Measurements from ENCODE around the gene CDK11B. TPM values are rescaled to one million over a fixed set of nuclear protein-coding genes. Genes with fewer than 3 reads are reported as not detected.

Gene CDK11B
- total RNA-seq, 1 donor from 2014 or later: 12.6 TPM

DNA sequence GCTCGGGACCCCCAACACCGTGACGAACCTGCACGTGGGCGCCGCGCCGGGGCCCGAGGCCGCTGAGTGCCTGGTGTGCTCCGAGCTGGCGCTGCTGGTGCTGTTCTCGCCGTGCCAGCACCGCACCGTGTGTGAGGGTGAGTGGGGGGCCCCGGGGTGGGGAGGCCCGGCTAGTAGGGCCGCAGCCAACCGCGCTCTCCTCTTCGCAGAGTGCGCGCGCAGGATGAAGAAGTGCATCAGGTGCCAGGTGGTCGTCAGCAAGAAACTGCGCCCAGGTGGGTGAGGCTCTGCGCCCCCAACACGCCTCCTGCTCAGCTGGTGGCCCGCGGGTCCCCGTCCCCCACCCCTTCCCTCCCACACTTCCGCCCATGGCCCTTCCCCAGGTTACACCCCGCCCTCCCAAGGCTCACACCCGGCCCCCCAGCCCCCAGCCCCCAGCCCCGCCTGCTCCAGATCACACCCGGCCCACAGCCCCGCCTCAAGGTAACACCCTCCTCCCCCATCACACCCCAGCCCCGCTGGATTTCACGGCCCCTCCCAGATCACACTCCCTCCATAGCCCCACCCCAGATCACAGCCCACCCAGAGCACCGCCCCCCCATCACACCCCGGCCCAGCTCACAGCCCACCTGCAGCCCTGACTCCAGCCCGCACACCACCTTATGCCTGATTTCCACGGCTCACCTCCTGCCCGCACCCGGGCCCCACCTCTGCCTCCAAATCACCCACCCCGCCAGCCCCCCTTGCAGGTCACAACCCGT lies 29.2 kb downstream of the CDK11B start:
- TF ChIP-seq EZH2 (IDR thresholded peaks at IDR 0.05) (no peak), EZH2phosphoT487 (IDR thresholded peaks at IDR 0.05) (no peak)
- TF ChIP-seq, protein P1, sequence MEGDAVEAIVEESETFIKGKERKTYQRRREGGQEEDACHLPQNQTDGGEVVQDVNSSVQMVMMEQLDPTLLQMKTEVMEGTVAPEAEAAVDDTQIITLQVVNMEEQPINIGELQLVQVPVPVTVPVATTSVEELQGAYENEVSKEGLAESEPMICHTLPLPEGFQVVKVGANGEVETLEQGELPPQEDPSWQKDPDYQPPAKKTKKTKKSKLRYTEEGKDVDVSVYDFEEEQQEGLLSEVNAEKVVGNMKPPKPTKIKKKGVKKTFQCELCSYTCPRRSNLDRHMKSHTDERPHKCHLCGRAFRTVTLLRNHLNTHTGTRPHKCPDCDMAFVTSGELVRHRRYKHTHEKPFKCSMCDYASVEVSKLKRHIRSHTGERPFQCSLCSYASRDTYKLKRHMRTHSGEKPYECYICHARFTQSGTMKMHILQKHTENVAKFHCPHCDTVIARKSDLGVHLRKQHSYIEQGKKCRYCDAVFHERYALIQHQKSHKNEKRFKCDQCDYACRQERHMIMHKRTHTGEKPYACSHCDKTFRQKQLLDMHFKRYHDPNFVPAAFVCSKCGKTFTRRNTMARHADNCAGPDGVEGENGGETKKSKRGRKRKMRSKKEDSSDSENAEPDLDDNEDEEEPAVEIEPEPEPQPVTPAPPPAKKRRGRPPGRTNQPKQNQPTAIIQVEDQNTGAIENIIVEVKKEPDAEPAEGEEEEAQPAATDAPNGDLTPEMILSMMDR (IDR thresholded peaks at IDR 0.05): no peak

DNA sequence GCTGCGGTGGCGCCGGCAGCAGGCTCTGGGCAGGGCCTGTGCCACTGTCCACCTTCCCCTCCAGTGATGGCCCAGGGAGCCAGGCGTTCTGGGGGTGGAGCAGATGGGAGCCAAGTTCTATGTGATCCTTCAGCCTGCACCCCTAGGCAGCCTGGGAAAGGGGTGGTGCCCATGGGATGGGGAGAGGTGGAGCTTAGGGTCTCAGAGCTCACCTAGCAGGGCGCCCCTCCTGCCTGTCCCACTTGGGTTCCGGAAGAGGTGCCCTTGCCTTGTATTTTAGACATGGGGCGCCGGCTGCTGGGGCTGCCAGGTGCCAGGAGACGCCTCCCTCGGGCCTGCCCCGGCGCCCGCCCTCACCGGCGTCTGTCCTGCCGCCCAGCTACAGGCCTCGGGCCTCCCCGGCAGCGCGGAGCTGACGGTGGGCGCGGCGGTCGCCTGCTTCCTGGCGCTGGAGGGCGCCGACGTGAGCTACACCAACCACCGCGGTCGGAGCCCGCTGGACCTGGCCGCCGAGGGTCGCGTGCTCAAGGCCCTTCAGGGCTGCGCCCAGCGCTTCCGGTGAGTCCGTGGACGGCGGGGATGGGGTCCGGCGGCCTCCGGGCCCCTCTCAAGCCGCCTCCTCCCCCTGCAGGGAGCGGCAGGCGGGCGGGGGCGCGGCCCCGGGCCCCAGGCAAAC lies 29.9 kb downstream of the CDK11B start:
- no peak overlapping the region for H3K4me2 ChIP-seq
- H3K4me1 ChIP-seq: peaks cover 4% of the 10 kb centered on the region
- H3K36me3 Mint-ChIP-seq: no peaks in the 10 kb centered on the region
- H3K9me3 Mint-ChIP-seq: no peaks in the 10 kb centered on the region
- peaks cover 6% of the 10 kb centered on the region for H3K27me3 Mint-ChIP-seq (ENCODE audit: insufficient read depth, low read depth)
- no peak for TF ChIP-seq EZH2phosphoT487 (IDR thresholded peaks at IDR 0.05)
- TF ChIP-seq, protein P1 (IDR thresholded peaks at IDR 0.05): no peak
- TF ChIP-seq EZH2 (IDR thresholded peaks at IDR 0.05): no peak
- no peak overlapping the region for H3K9ac ChIP-seq
- H3K4me1 Mint-ChIP-seq: peaks cover 2% of the 10 kb centered on the region
- no peak overlapping the region for H3K4me3 Mint-ChIP-seq
- no peak overlapping the region for H3K27ac Mint-ChIP-seq
- no peak overlapping the region for H2AFZ ChIP-seq (replicated peaks)
- peaks cover 14% of the 10 kb centered on the region for H4K20me1 ChIP-seq (ENCODE audit: low read depth)
- H3K79me2 ChIP-seq (ENCODE audit: low read depth): no peaks in the 10 kb centered on the region
- H3K36me3 ChIP-seq: no peaks in the 10 kb centered on the region
- H3K9me3 ChIP-seq (ENCODE audit: low read depth): no peaks in the 10 kb centered on the region
- H3K4me3 ChIP-seq: no peak overlapping the region
- peaks cover 38% of the 10 kb centered on the region for H3K27me3 ChIP-seq
- H3K27ac ChIP-seq: no peak overlapping the region
- DNase-seq (ENCODE audit: low spot score): peak; percentile 44
- peaks cover 4% of the 10 kb centered on the region for H3F3A ChIP-seq (ENCODE audit: low read depth)

More for the DNA sequence above, 29.2 kb downstream of the CDK11B start:
- no peak overlapping the region for H2AFZ ChIP-seq (replicated peaks)
- no peak overlapping the region for H3K4me3 Mint-ChIP-seq
- H3K27ac ChIP-seq: no peak overlapping the region
- H3K27me3 ChIP-seq: peaks cover 38% of the 10 kb centered on the region
- H3K27me3 Mint-ChIP-seq (ENCODE audit: insufficient read depth, low read depth): peaks cover 6% of the 10 kb centered on the region
- H3K9me3 ChIP-seq (ENCODE audit: low read depth): no peaks in the 10 kb centered on the region
- no peak overlapping the region for H3K9ac ChIP-seq
- H3K4me1 ChIP-seq: peaks cover 4% of the 10 kb centered on the region
- H3K27ac Mint-ChIP-seq: no peak overlapping the region
- no peak overlapping the region for H3K4me2 ChIP-seq
- H3K4me1 Mint-ChIP-seq: peaks cover 2% of the 10 kb centered on the region
- DNase-seq (ENCODE audit: low spot score): no peak
- H3F3A ChIP-seq (ENCODE audit: low read depth): peaks cover 4% of the 10 kb centered on the region
- H4K20me1 ChIP-seq (ENCODE audit: low read depth): peaks cover 14% of the 10 kb centered on the region
- H3K9me3 Mint-ChIP-seq: no peaks in the 10 kb centered on the region
- H3K79me2 ChIP-seq (ENCODE audit: low read depth): no peaks in the 10 kb centered on the region
- no peak overlapping the region for H3K4me3 ChIP-seq
- H3K36me3 Mint-ChIP-seq: no peaks in the 10 kb centered on the region
- H3K36me3 ChIP-seq: no peaks in the 10 kb centered on the region

DNA sequence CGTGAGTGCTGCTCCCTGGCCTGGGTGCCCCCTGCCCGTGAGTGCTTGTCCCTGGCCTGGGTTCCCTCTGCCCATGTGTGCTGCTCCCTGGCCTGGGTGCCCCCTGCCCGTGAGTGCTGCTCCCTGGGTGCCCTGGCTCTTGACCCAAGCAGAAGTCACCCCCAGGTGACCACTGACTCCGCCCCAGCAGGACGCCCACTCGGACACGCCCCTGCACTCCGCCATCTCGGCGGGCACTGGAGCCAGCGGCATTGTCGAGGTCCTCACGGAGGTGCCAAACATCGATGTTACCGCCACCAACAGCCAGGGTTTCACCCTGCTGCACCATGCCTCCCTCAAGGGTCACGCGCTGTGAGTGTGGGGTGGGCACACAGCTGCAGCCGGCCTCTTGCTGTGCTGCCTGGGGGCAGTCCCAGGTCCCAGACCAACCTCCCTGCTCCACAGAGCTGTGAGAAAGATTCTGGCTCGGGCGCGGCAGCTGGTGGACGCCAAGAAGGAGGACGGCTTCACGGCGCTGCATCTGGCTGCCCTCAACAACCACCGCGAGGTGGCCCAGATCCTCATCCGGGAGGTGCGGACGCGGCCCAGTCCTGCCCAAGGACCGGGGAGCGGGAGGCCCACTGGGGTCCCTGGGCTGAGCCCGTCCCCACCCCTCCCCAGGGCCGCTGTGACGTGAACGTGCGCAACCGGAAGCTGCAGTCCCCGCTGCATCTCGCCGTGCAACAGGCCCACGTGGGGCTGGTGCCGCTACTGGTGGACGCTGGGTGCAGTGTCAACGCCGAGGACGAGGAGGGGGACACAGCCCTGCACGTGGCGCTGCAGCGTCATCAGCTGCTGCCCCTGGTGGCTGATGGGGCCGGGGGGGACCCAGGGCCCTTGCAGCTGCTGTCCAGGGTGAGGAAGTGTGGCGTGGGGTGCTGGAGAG lies 30.7 kb downstream of the CDK11B start:
- Histone ChIP-seq H4K20me1 (ENCODE audit: low read depth) (peaks cover 14% of the 10 kb centered on the region), H3K27ac (no peak overlapping the region), H3K9me3 (ENCODE audit: low read depth) (no peaks in the 10 kb centered on the region), H3K79me2 (ENCODE audit: low read depth) (no peaks in the 10 kb centered on the region), H3K36me3 (no peaks in the 10 kb centered on the region), H3K4me1 (peaks cover 4% of the 10 kb centered on the region), H2AFZ (replicated peaks) (no peak overlapping the region), H3K9ac (no peak overlapping the region), H3K4me3 (no peak overlapping the region), H3F3A (ENCODE audit: low read depth) (peaks cover 4% of the 10 kb centered on the region), H3K27me3 (peaks cover 38% of the 10 kb centered on the region), H3K4me2 (no peak overlapping the region)
- Mint-ChIP-seq H3K4me1 (peaks cover 2% of the 10 kb centered on the region), H3K36me3 (no peaks in the 10 kb centered on the region), H3K27ac (no peak overlapping the region), H3K4me3 (no peak overlapping the region), H3K9me3 (no peaks in the 10 kb centered on the region), H3K27me3 (ENCODE audit: insufficient read depth, low read depth) (peaks cover 6% of the 10 kb centered on the region)
- no peak for DNase-seq (ENCODE audit: low spot score)
- TF ChIP-seq, protein P1 (IDR thresholded peaks at IDR 0.05): no peak
- no peak for TF ChIP-seq EZH2phosphoT487 (IDR thresholded peaks at IDR 0.05)
- TF ChIP-seq EZH2 (IDR thresholded peaks at IDR 0.05): no peak
